ENCODE measurements around the gene RBM47.

- TF ChIP-seq CTCF (conservative IDR thresholded peaks at IDR 0.05; ENCODE audit: low read depth in 2 of 2): no peak
- TF ChIP-seq POLR2AphosphoS5 (IDR thresholded peaks at IDR 0.05; ENCODE audit: low read depth): no peak
- no peak for TF ChIP-seq EZH2phosphoT487 (IDR thresholded peaks at IDR 0.05; ENCODE audit: unreplicated experiment)
- TF ChIP-seq REST (IDR thresholded peaks at IDR 0.05; ENCODE audit: unreplicated experiment): no peak
- no peak for TF ChIP-seq EZH2 (IDR thresholded peaks at IDR 0.05; ENCODE audit: low read depth, unreplicated experiment)
- TF ChIP-seq ZNF114 (CRISPR knock-in tag; IDR thresholded peaks at IDR 0.05): no peak
- no peak for TF ChIP-seq ZNF462 (CRISPR knock-in tag; IDR thresholded peaks at IDR 0.05)
- no peak for TF ChIP-seq STAT1 (IDR thresholded peaks at IDR 0.05; ENCODE audit: unreplicated experiment)
- TF ChIP-seq JUNB (IDR thresholded peaks at IDR 0.05; ENCODE audit: unreplicated experiment): no peak
- TF ChIP-seq ZNF331 (CRISPR knock-in tag; IDR thresholded peaks at IDR 0.05; ENCODE audit: low read depth): no peak
Observed at GRCh38 chr4:40490481-40490880, 139.2 kb downstream of the RBM47 start.

Data from GM23338 (cell line).